CD4-positive, alpha-beta T cell treated with Interleukin-10 for 1 hour (primary cell): Measurements from ENCODE around the gene AMDHD2.
"Not testable (repeated sequence)": the region's sequence is repeated elsewhere in the genome, so short reads cannot be mapped to it uniquely, and the experiment has no call there.

Experiments used
- DNase-seq: peaks from one replicate; pipeline ENCODE4 v3.0.0-alpha.2; 2020

The AMDHD2 gene

GRCh38 chr16:2535625-2536013, 15.4 kb downstream of the AMDHD2 start:
- DNase-seq, result no peak

- peak; percentile 97 for DNase-seq
These were observed 17.5 kb downstream of the AMDHD2 start, which contains the start of gene PDPK1 for GRCh38 chr16:2537451-2538379. PDPK1 (plus strand) TSS chr16:2538021; CDS start chr16:2538113, 92 bp downstream.

- DNase-seq, result not testable (repeated sequence)
These were observed 19.1 kb downstream of the AMDHD2 start for GRCh38 chr16:2539192-2539844.

GRCh38 chr16:2539845-2540458, 19.8 kb downstream of the AMDHD2 start:
- peak; percentile 55 for DNase-seq

- not testable (repeated sequence) for DNase-seq
These were observed 20.7 kb downstream of the AMDHD2 start for GRCh38 chr16:2540912-2541311.

- DNase-seq, result not testable (repeated sequence)
These were observed 21.2 kb downstream of the AMDHD2 start for GRCh38 chr16:2541409-2541808.

- DNase-seq, result not testable (repeated sequence)
These were observed 23.6 kb downstream of the AMDHD2 start for GRCh38 chr16:2543771-2544170.

GRCh38 chr16:2550283-2550878, 30.2 kb downstream of the AMDHD2 start:
- DNase-seq, result not testable (repeated sequence)

GRCh38 chr16:2551420-2551889, 31.3 kb downstream of the AMDHD2 start:
- not testable (repeated sequence) for DNase-seq

GRCh38 chr16:2554709-2555425, 34.7 kb downstream of the AMDHD2 start:
- DNase-seq, result not testable (repeated sequence)

- not testable (repeated sequence) for DNase-seq
These were observed 37.0 kb downstream of the AMDHD2 start for GRCh38 chr16:2557150-2557549.

GRCh38 chr16:2560131-2560797, 40.1 kb downstream of the AMDHD2 start:
- DNase-seq, result not testable (repeated sequence)

GRCh38 chr16:2560798-2561133, 40.6 kb downstream of the AMDHD2 start:
- peak; percentile 75 for DNase-seq

GRCh38 chr16:2567506-2567905, 47.3 kb downstream of the AMDHD2 start:
- not testable (repeated sequence) for DNase-seq

- not testable (repeated sequence) for DNase-seq
These were observed 48.4 kb downstream of the AMDHD2 start for GRCh38 chr16:2568573-2568972.

GRCh38 chr16:2572704-2573103, 52.5 kb downstream of the AMDHD2 start:
- not testable (repeated sequence) for DNase-seq

- DNase-seq, result not testable (repeated sequence)
These were observed 55.7 kb downstream of the AMDHD2 start for GRCh38 chr16:2575839-2576238.

- DNase-seq, result not testable (repeated sequence)
These were observed 56.9 kb downstream of the AMDHD2 start for GRCh38 chr16:2577044-2577443.

- not testable (repeated sequence) for DNase-seq
These were observed 58.7 kb downstream of the AMDHD2 start for GRCh38 chr16:2578905-2579304.

GRCh38 chr16:2580143-2580542, 60.0 kb downstream of the AMDHD2 start:
- DNase-seq, result not testable (repeated sequence)

- not testable (repeated sequence) for DNase-seq
These were observed 60.6 kb downstream of the AMDHD2 start for GRCh38 chr16:2580818-2581217.
